Smooth muscle cell of the pulmonary artery (primary cell): Measurements from ENCODE around the gene MRPL46. TPM values are rescaled to one million over a fixed set of nuclear protein-coding genes. Genes with fewer than 3 reads are reported as not detected.

ENCODE experiments used
- total RNA-seq: library from RNA; depleted of rRNA; stranded (reverse); fragments of >200 nt; gene quantifications from 2 replicates; pipeline ENCODE4 v1.2.3, GENCODE V29; 2014

The MRPL46 gene
- total RNA-seq, result 7.2 and 8.6 TPM in 2 replicates

GRCh38 chr15:88467073-88467934 lies at the start of gene MRPL46, which contains the start of gene MRPS11:
Gene MRPL46, minus strand, starts transcription at chr15:88467388. Its CDS starts 11 bp downstream, at chr15:88467377.
Gene MRPS11, plus strand, starts transcription at chr15:88467708. Its CDS starts 10 bp downstream, at chr15:88467718.

Other genes with a start within 250 kb of the MRPL46 start
- gene NTRK3, start 210.6 kb downstream of the MRPL46 start, total RNA-seq, result 1.4 and 1.5 TPM in 2 replicates
- gene MRPS11, start 320 bp upstream of the MRPL46 start, total RNA-seq, result 22.0 and 23.4 TPM in 2 replicates
- 5.9 and 7.6 TPM in 2 replicates for gene DET1, start 79.3 kb upstream of the MRPL46 start, total RNA-seq
- 48.4 and 71.6 TPM in 2 replicates for gene AEN, start 154.0 kb upstream of the MRPL46 start, total RNA-seq
- gene ISG20, start 171.6 kb upstream of the MRPL46 start, total RNA-seq, result 2.2 and 4.0 TPM in 2 replicates